GM12878 (cell line): Measurements from ENCODE around the gene HAUS6. TPM values are rescaled to one million over a fixed set of nuclear protein-coding genes. Genes with fewer than 3 reads are reported as not detected.

ENCODE experiments used
- ATAC-seq: fragments of 200-7000 bp; cut with Tn5 transposase; 3 replicates; pipeline ENCODE4 v1.9.1; 2020; ENCODE audit warnings: mild to moderate bottlenecking, moderate library complexity
- BruUV-seq: library from RNA; stranded (reverse); fragments of 400-500 nt; replicated peaks from 2 replicates; lab custom pipeline; 2021; lab: Mats Ljungman, UMichigan
- CTCF ChIA-PET: fragments of 300-600 bp; sonication (Branson Sonifier 250); formaldehyde crosslinking; extraction: SDS; loops from one replicate; lab custom pipeline; 2021; ENCODE audit warnings: inconsistent platforms; lab: Yijun Ruan, JAX
- POLR2A ChIA-PET: fragments of 350-600 bp; formaldehyde crosslinking; extraction: SDS; loops from one replicate; lab custom pipeline; 2021; ENCODE audit warnings: inconsistent platforms; lab: Charles Lee
- RAD21 ChIA-PET: fragments of 300-600 bp; sonication (Branson Sonifier 250); formaldehyde crosslinking; loops from one replicate; lab custom pipeline; 2023; ENCODE audit warnings: antibody characterized with exemption; ENCODE audit not compliant: unreplicated experiment; lab: Charles Lee
- SMC1A ChIA-PET: fragments of 300-600 bp; sonication (Branson Sonifier 250); formaldehyde crosslinking; loops from one replicate; lab custom pipeline; 2023; ENCODE audit not compliant: unreplicated experiment, uncharacterized antibody; lab: Charles Lee
- DNase-seq: peaks from one replicate; pipeline ENCODE4 v3.0.0-alpha.2; 2011; ENCODE audit warnings: low read depth, low spot score
- FAIRE-seq: peaks from 3 replicates; lab custom pipeline; 2011; peaks lifted over from hg19 to GRCh38; lab: Jason Lieb, UNC
- H2AFZ ChIP-seq: 2 replicates; pipeline ENCODE4 v1.6.0; 2011; ENCODE audit warnings: low read depth, low read length, control low read depth; ENCODE audit not compliant: control insufficient read depth
- H3K27ac ChIP-seq: 2 replicates; pipeline ENCODE4 v1.5.1; 2011; ENCODE audit warnings: control low read depth; ENCODE audit not compliant: control insufficient read depth, insufficient read depth
- H3K27me3 ChIP-seq, 2 experiments: replicated peaks in 1 of 2; 2 replicates each; pipeline versions ENCODE4 v1.6.0 to v1.6.1; 2011; ENCODE audit warnings: low read length in 1 of 2; ENCODE audit not compliant: control insufficient read depth in 2 of 2, insufficient read depth in 2 of 2
- H3K36me3 ChIP-seq, 2 experiments: 2 replicates each; pipeline ENCODE4 v1.5.1; 2011; ENCODE audit warnings: low read length in 1 of 2; ENCODE audit not compliant: control insufficient read depth in 2 of 2, insufficient read depth in 2 of 2
- H3K4me1 ChIP-seq: 2 replicates; pipeline ENCODE4 v1.6.1; 2011; ENCODE audit warnings: mild to moderate bottlenecking, low read length, moderate library complexity, mixed read lengths; ENCODE audit not compliant: control insufficient read depth, insufficient read depth
- H3K4me2 ChIP-seq: 2 replicates; pipeline ENCODE4 v1.6.0; 2011; ENCODE audit warnings: control low read depth; ENCODE audit not compliant: control insufficient read depth, insufficient read depth
- H3K4me3 ChIP-seq: fragments of 200-600 bp; sonication (generic); 2 replicates; pipeline ENCODE4 v1.5.1; 2016
- H3K79me2 ChIP-seq: 2 replicates; pipeline ENCODE4 v1.6.0; 2011; ENCODE audit warnings: low read length; ENCODE audit not compliant: control insufficient read depth, insufficient read depth
- H3K9ac ChIP-seq: 2 replicates; pipeline ENCODE4 v1.8.0; 2011; ENCODE audit warnings: low read length, control low read depth, mixed read lengths; ENCODE audit not compliant: control insufficient read depth, insufficient read depth
- H3K9me3 ChIP-seq: replicated peaks from 3 replicates; pipeline ENCODE4 v1.5.1; 2011; ENCODE audit warnings: mild to moderate bottlenecking, low read length; ENCODE audit not compliant: control insufficient read depth, insufficient read depth
- H4K20me1 ChIP-seq: 2 replicates; pipeline ENCODE4 v1.6.0; 2011; ENCODE audit not compliant: control insufficient read depth, insufficient read depth
- GATAD2B ChIP-seq: fragments of 450-650 bp; conservative IDR thresholded peaks from 2 replicates; pipeline ENCODE4 v1.6.1; 2017; ENCODE audit warnings: low read depth, mild to moderate bottlenecking, moderate library complexity
- HDAC6 ChIP-seq: fragments of 200-600 bp; sonication (generic); IDR thresholded peaks from one replicate; pipeline ENCODE4 v1.8.0; 2017; ENCODE audit warnings: antibody characterized with exemption; ENCODE audit not compliant: unreplicated experiment
- IKZF2 ChIP-seq, 2 experiments: fragments of 450-650 bp; IDR thresholded peaks; 2 replicates each; pipeline ENCODE4 v1.6.1; 2017; ENCODE audit warnings: mild to moderate bottlenecking in 2 of 2, moderate library complexity in 2 of 2
- MEF2B ChIP-seq: fragments of 450-650 bp; IDR thresholded peaks from 2 replicates; pipeline ENCODE4 v1.6.1; 2018; ENCODE audit warnings: mild to moderate bottlenecking, moderate library complexity; ENCODE audit not compliant: partially characterized antibody, poor library complexity, severe bottlenecking
- NR2F1 ChIP-seq: fragments of 450-650 bp; conservative IDR thresholded peaks from 2 replicates; pipeline ENCODE4 v1.6.1; 2017; ENCODE audit warnings: mild to moderate bottlenecking
- PBX3 ChIP-seq: IDR thresholded peaks from 2 replicates; pipeline ENCODE4 v1.6.1; 2011; ENCODE audit warnings: mild to moderate bottlenecking, low read depth, low read length, moderate library complexity; ENCODE audit not compliant: insufficient replicate concordance
- PRDM15 ChIP-seq: fragments of 450-650 bp; formaldehyde crosslinking; IDR thresholded peaks from 2 replicates; pipeline ENCODE4 v1.4.0; 2020; ENCODE audit warnings: mild to moderate bottlenecking, moderate library complexity
- RELA ChIP-seq: fragments of 450-650 bp; IDR thresholded peaks from 2 replicates; pipeline ENCODE4 v1.8.0; 2014; ENCODE audit warnings: borderline replicate concordance; ENCODE audit not compliant: partially characterized antibody
- TAF1 ChIP-seq: IDR thresholded peaks from 2 replicates; pipeline ENCODE4 v1.6.1; 2011; ENCODE audit warnings: mild to moderate bottlenecking, low read depth, low read length, borderline replicate concordance
- WGBS: methylation state at CpG from one replicate; pipeline ENCODE4 v1.1.6; 2016; ENCODE audit warnings: low lambda C conversion rate; ENCODE audit not compliant: insufficient replicate concordance, insufficient coverage; ENCODE audit errors: missing lambda C conversion rate; 5-methylcytosine and 5-hydroxymethylcytosine counted together
- in situ Hi-C: fragments of 300-500 bp; cut with MboI; formaldehyde crosslinking; loops from 9 replicates; pipeline ENCODE4 v1.14.3; 2018; ENCODE audit warnings: mixed read lengths
- intact Hi-C: fragments of 100-400 bp; cut with micrococcal nuclease; formaldehyde crosslinking; loops from one replicate; pipeline ENCODE4 v1.14.2; 2022; ENCODE audit not compliant: unreplicated experiment
- polyA plus RNA-seq, 11 experiments: library from polyadenylated mRNA; depleted of rRNA in 4 of 11; unstranded in 6 of 11; stranded (reverse) in 5 of 11; fragments of >200 nt; fragmentation: Nextera tagmentation in 4 of 11; fragmentation: Illumina TruSeq in 1 of 11; extraction: Ambion mirVana in 4 of 11; extraction: Trizol in 1 of 11; gene quantifications; 1 replicate in 1 of 11; 2 replicates in 10 of 11; pipeline versions ENCODE4 v1.2.1 to v1.2.3, GENCODE V29; 2011 to 2016; ENCODE audit warnings: inconsistent platforms in 2 of 11, missing spikeins in 2 of 11, low read depth in 1 of 11
- total RNA-seq, 4 experiments: library from RNA; depleted of rRNA in 3 of 4; stranded (reverse); fragments of >200 nt in 3 of 4; fragmentation: Illumina TruSeq in 1 of 4; extraction: Trizol in 1 of 4; gene quantifications; 2 replicates each; pipeline versions ENCODE4 v1.2.1 to v1.2.3, GENCODE V29; 2013 to 2021

The HAUS6 gene
- total and polyA plus RNA-seq, 10 of the 15 experiments (the other 5 are each of a cell fraction or from before 2014, with no cell fraction given): 7.1 to 26.8 (median 16.0) TPM

DNA sequence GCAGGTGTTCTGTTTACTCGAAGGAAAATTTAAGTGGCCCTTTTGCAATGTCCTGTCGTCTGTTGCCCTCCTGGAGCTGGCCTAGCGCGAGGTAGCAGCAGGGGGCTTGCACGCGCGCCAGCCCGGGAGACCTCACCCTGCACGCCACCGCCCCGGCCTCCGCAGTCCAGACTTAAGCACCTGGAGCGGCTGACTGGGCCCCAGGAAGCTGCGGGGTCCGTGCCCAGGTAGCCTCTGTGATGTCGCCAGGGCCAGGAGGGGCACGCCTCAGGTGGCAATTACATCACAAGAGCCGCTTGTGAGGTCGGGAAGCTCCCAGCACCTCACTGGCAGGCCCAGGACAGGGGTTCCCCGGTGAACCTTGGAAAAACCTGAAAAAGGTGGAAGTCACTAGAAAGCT, 69.7 kb downstream of the HAUS6 start, which contains the start of gene SAXO1 (continued):
- no peak for TF ChIP-seq PRDM15 (CRISPR knock-in tag)
- no peak for TF ChIP-seq PBX3
- TF ChIP-seq NR2F1: no peak
- no peak for TF ChIP-seq GATAD2B
- no peak for TF ChIP-seq IKZF2 (IDR thresholded peaks at IDR 0.05)
- TF ChIP-seq HDAC6: no peak
- TF ChIP-seq RELA: no peak
- TF ChIP-seq MEF2B: no peak
- TF ChIP-seq, all 136 proteins: peak for 0

GRCh38 chr9:19032406-19032805, 70.3 kb downstream of the HAUS6 start:
- BruUV-seq: no TSS peak

More at GRCh38 chr9:19032406-19032805, 70.3 kb downstream of the HAUS6 start:
- TF ChIP-seq TAF1: no peak
- in situ Hi-C loops: loop anchor here (25.0 kb wide), 1 partner anchor 1220 kb away; no protein-coding TSS in a partner anchor
- H3K9me3 ChIP-seq: no peaks in the 10 kb centered on the region
- ChIA-PET SMC1A (no interaction called here), POLR2A (interaction anchor here (0.5 kb wide), 1 partner anchor 149 kb away, joined by 6 read pairs; no protein-coding TSS in a partner anchor), CTCF (no interaction called here), RAD21 (no interaction called here)
- H2AFZ ChIP-seq: no peak overlapping the region
- H4K20me1 ChIP-seq: no peaks in the 10 kb centered on the region
- FAIRE-seq (no peak), DNase-seq (no peak), ATAC-seq (no peak)
- H3K79me2 ChIP-seq: no peaks in the 10 kb centered on the region
- no peaks in the 10 kb centered on the region for H3K27me3 ChIP-seq
- no peak overlapping the region for H3K4me2 ChIP-seq
- H3K36me3 ChIP-seq: no peaks in the 10 kb centered on the region
- no peaks in the 10 kb centered on the region for H3K4me1 ChIP-seq
- no peak overlapping the region for H3K27ac ChIP-seq
- intact Hi-C loops: no loop called here
- no peak overlapping the region for H3K4me3 ChIP-seq
- 49% methylated on average over 14 of the region's 14 CpGs for WGBS
- no peak overlapping the region for H3K9ac ChIP-seq
